HUES48 (cell line): ENCODE results near the gene SLC15A1.

Source experiments
- H3K27ac ChIP-seq: one replicate; pipeline ENCODE4 v1.7.0; 2013; ENCODE audit warnings: low read depth, low read length, inconsistent platforms
- H3K27me3 ChIP-seq: 2 replicates; pipeline ENCODE4 v1.6.1; 2013; ENCODE audit warnings: mild to moderate bottlenecking, low read length; ENCODE audit not compliant: control insufficient read depth, insufficient read depth
- H3K36me3 ChIP-seq: 2 replicates; pipeline ENCODE4 v1.6.1; 2013; ENCODE audit warnings: low read length; ENCODE audit not compliant: control insufficient read depth, insufficient read depth
- H3K4me1 ChIP-seq: 2 replicates; pipeline ENCODE4 v1.6.1; 2013; ENCODE audit warnings: mild to moderate bottlenecking, low read length; ENCODE audit not compliant: control insufficient read depth, insufficient read depth
- H3K4me3 ChIP-seq: 2 replicates; pipeline ENCODE4 v1.5.1; 2013; ENCODE audit warnings: mild to moderate bottlenecking, low read depth, low read length
- H3K9ac ChIP-seq: 2 replicates; pipeline ENCODE4 v1.6.1; 2013; ENCODE audit warnings: mild to moderate bottlenecking, low read depth, low read length, moderate library complexity
- H3K9me3 ChIP-seq: 2 replicates; pipeline ENCODE4 v1.6.1; 2013; ENCODE audit warnings: low read length; ENCODE audit not compliant: control insufficient read depth, insufficient read depth

Gene SLC15A1

GRCh38 chr13:98751861-98752466 is 508 bp downstream of the SLC15A1 start:
- H3K36me3 ChIP-seq, result no peaks in the 10 kb centered on the region
- H3K9ac ChIP-seq, result no peak overlapping the region
- H3K4me3 ChIP-seq, result peak overlapping the region; percentile 57
- no peak overlapping the region for H3K27ac ChIP-seq
- peaks cover 7% of the 10 kb centered on the region for H3K4me1 ChIP-seq
- H3K9me3 ChIP-seq, result no peaks in the 10 kb centered on the region
- peaks cover 24% of the 10 kb centered on the region for H3K27me3 ChIP-seq

DNA sequence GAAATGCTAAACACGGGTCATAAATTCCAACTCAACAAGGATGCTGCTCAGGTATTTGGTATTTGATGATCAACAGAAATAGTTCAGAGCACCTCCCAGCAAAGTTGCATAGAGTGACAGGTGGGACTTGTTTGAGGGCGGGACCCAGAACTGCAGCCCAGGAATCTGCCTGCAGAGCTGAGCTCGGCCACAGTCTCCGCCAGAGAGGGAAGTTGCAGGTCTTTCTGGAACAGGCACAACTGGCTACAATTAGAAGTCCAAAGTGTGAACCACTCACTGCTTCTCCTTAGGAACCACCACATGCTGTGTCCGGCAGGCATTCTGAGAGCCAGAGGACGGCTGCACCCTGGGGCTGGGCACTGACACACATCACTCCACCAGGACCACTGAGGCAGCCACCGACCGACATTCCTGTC is 1.1 kb downstream of the SLC15A1 start:
- Histone ChIP-seq H3K27ac (no peak overlapping the region), H3K9me3 (no peaks in the 10 kb centered on the region), H3K4me3 (peak overlapping the region; percentile 57), H3K36me3 (no peaks in the 10 kb centered on the region), H3K4me1 (peaks cover 7% of the 10 kb centered on the region), H3K9ac (no peak overlapping the region), H3K27me3 (peaks cover 24% of the 10 kb centered on the region)

GRCh38 chr13:98749501-98749900 is 3.0 kb downstream of the SLC15A1 start:
- no peak overlapping the region for H3K9ac ChIP-seq
- H3K9me3 ChIP-seq, result 0 out of 2 replicates have a peak, but pooled peaks cover 2% of the 10 kb centered on the region
- H3K27me3 ChIP-seq, result peaks cover 24% of the 10 kb centered on the region
- H3K27ac ChIP-seq, result no peak overlapping the region
- H3K4me3 ChIP-seq, result no peak overlapping the region
- H3K4me1 ChIP-seq, result peaks cover 7% of the 10 kb centered on the region
- no peaks in the 10 kb centered on the region for H3K36me3 ChIP-seq

GRCh38 chr13:98746968-98747367 is 5.5 kb downstream of the SLC15A1 start:
- Histone ChIP-seq H3K4me1 (peaks cover 7% of the 10 kb centered on the region), H3K27ac (no peak overlapping the region), H3K9me3 (0 out of 2 replicates have a peak, but pooled peaks cover 2% of the 10 kb centered on the region), H3K27me3 (peaks cover 10% of the 10 kb centered on the region), H3K4me3 (no peak overlapping the region), H3K36me3 (no peaks in the 10 kb centered on the region), H3K9ac (no peak overlapping the region)

GRCh38 chr13:98743377-98743776 is 9.1 kb downstream of the SLC15A1 start:
- no peak overlapping the region for H3K9ac ChIP-seq
- H3K27me3 ChIP-seq, result no peaks in the 10 kb centered on the region
- H3K9me3 ChIP-seq, result peaks cover 15% of the 10 kb centered on the region
- H3K4me1 ChIP-seq, result no peaks in the 10 kb centered on the region
- no peaks in the 10 kb centered on the region for H3K36me3 ChIP-seq
- no peak overlapping the region for H3K27ac ChIP-seq
- H3K4me3 ChIP-seq, result no peak overlapping the region

- Histone ChIP-seq H3K27ac (no peak overlapping the region), H3K27me3 (no peaks in the 10 kb centered on the region), H3K36me3 (no peaks in the 10 kb centered on the region), H3K9me3 (peaks cover 20% of the 10 kb centered on the region), H3K4me1 (no peaks in the 10 kb centered on the region), H3K4me3 (no peak overlapping the region), H3K9ac (no peak overlapping the region)
Observed at GRCh38 chr13:98742961-98743360, 9.5 kb downstream of the SLC15A1 start.

- Histone ChIP-seq H3K9ac (no peak overlapping the region), H3K27me3 (no peaks in the 10 kb centered on the region), H3K4me3 (no peak overlapping the region), H3K9me3 (peaks cover 27% of the 10 kb centered on the region), H3K4me1 (no peaks in the 10 kb centered on the region), H3K36me3 (no peaks in the 10 kb centered on the region), H3K27ac (no peak overlapping the region)
Observed at GRCh38 chr13:98741741-98742435, 10.6 kb downstream of the SLC15A1 start.

GRCh38 chr13:98740131-98740530 is 12.3 kb downstream of the SLC15A1 start:
- Histone ChIP-seq H3K36me3 (no peaks in the 10 kb centered on the region), H3K27ac (no peak overlapping the region), H3K9me3 (peaks cover 24% of the 10 kb centered on the region), H3K4me1 (no peaks in the 10 kb centered on the region), H3K27me3 (no peaks in the 10 kb centered on the region), H3K4me3 (no peak overlapping the region), H3K9ac (no peak overlapping the region)

- H3K4me1 ChIP-seq, result no peaks in the 10 kb centered on the region
- no peak overlapping the region for H3K27ac ChIP-seq
- no peak overlapping the region for H3K9ac ChIP-seq
- no peak overlapping the region for H3K4me3 ChIP-seq
- no peaks in the 10 kb centered on the region for H3K36me3 ChIP-seq
- peaks cover 24% of the 10 kb centered on the region for H3K9me3 ChIP-seq
- no peaks in the 10 kb centered on the region for H3K27me3 ChIP-seq
Observed at GRCh38 chr13:98738993-98739392, 13.5 kb downstream of the SLC15A1 start.

DNA sequence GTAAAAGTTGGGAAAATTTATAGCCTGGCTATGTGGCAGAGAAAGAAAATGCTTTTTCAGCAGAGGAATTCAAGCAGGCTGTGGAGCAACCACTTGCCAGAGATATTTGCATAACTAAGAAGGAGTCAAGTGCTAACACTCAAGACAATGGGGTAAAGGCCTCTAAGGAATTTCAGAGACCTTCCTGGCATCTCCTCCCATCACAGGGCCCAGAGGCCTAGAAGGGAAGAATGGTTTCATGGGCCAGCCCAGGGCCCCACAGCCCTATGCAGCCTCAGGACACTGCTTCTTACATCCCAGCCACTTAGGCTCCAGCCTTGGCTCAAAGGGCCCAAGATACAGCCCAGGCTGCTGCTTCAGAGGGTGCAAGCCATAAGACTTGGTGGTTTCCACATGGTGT is 14.3 kb downstream of the SLC15A1 start:
- H3K9me3 ChIP-seq, result peaks cover 24% of the 10 kb centered on the region
- H3K4me3 ChIP-seq, result no peak overlapping the region
- no peaks in the 10 kb centered on the region for H3K4me1 ChIP-seq
- H3K27me3 ChIP-seq, result no peaks in the 10 kb centered on the region
- no peak overlapping the region for H3K9ac ChIP-seq
- H3K36me3 ChIP-seq, result no peaks in the 10 kb centered on the region
- H3K27ac ChIP-seq, result peak overlapping the region; percentile 49

DNA sequence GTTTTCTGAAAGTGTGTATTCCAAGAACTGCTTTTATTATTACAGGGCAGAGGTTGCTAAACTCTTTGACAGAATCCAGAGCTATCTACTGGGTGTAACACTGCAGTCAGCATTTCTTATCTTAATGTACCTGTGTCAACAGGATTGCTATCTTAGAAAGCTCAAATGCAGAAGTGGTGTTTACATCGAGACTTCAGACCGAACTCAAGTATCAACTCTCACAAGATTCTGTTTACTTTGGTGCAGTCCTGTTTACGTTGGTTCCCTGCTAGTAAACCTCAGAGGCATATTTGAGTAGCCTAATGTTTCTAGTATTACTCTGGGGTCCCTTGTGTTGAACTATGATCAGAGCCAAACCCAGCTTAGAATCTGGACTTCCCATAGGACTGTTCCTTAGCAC is 20.5 kb downstream of the SLC15A1 start:
- Histone ChIP-seq H3K9ac (no peak overlapping the region), H3K4me3 (no peak overlapping the region), H3K27ac (no peak overlapping the region), H3K27me3 (no peaks in the 10 kb centered on the region), H3K4me1 (no peaks in the 10 kb centered on the region), H3K36me3 (no peaks in the 10 kb centered on the region), H3K9me3 (no peaks in the 10 kb centered on the region)
